Neural progenitor cell (in vitro differentiated cells): ENCODE data around the gene LRP3. TPM values are rescaled to one million over a fixed set of nuclear protein-coding genes. Genes with fewer than 3 reads are reported as not detected.

ENCODE experiments used
- DNase-seq: peaks from one replicate; pipeline ENCODE4 v3.0.0-alpha.2; 2016; ENCODE audit warnings: low spot score
- H2AFZ ChIP-seq: fragments of 200-600 bp; sonication (generic); replicated peaks from 2 replicates; pipeline ENCODE4 v1.6.1; 2016; ENCODE audit warnings: antibody characterized with exemption
- H3F3A ChIP-seq: fragments of 200-600 bp; sonication (generic); 2 replicates; pipeline ENCODE4 v1.6.1; 2016; ENCODE audit warnings: antibody characterized with exemption, low read depth
- H3K27ac ChIP-seq: fragments of 200-600 bp; sonication (generic); 2 replicates; pipeline ENCODE4 v1.5.1; 2016; ENCODE audit warnings: mild to moderate bottlenecking
- H3K27me3 ChIP-seq: fragments of 200-600 bp; sonication (generic); 2 replicates; pipeline ENCODE4 v1.6.1; 2016; ENCODE audit warnings: mild to moderate bottlenecking, moderate library complexity
- H3K36me3 ChIP-seq: fragments of 200-600 bp; sonication (generic); 2 replicates; pipeline ENCODE4 v1.5.1; 2016
- H3K4me1 ChIP-seq: fragments of 200-600 bp; sonication (generic); 2 replicates; pipeline ENCODE4 v1.6.1; 2016; ENCODE audit warnings: mixed run types
- H3K4me2 ChIP-seq: fragments of 200-600 bp; sonication (generic); 2 replicates; pipeline ENCODE4 v1.6.1; 2016
- H3K4me3 ChIP-seq: fragments of 200-600 bp; sonication (generic); 2 replicates; pipeline ENCODE4 v1.5.1; 2016
- H3K79me2 ChIP-seq: fragments of 200-600 bp; sonication (generic); 2 replicates; pipeline ENCODE4 v1.6.1; 2016; ENCODE audit warnings: low read depth
- H3K9ac ChIP-seq: fragments of 200-600 bp; sonication (generic); 2 replicates; pipeline ENCODE4 v1.6.1; 2016
- H3K9me3 ChIP-seq: fragments of 200-600 bp; sonication (generic); 2 replicates; pipeline ENCODE4 v1.5.1; 2016; ENCODE audit warnings: low read depth
- H4K20me1 ChIP-seq: fragments of 200-600 bp; sonication (generic); 2 replicates; pipeline ENCODE4 v1.6.1; 2016; ENCODE audit warnings: low read depth
- H3K27ac Mint-ChIP-seq: 3 replicates; pipeline ENCODE4 v1.8.0; 2021; ENCODE audit warnings: mixed read lengths
- H3K27me3 Mint-ChIP-seq: 2 replicates; pipeline ENCODE4 v1.8.0; 2022; ENCODE audit warnings: low read depth, mild to moderate bottlenecking, inconsistent platforms, moderate library complexity, mixed read lengths; ENCODE audit not compliant: insufficient read depth
- H3K36me3 Mint-ChIP-seq: 3 replicates; pipeline ENCODE4 v1.8.0; 2021; ENCODE audit warnings: mixed read lengths
- H3K4me1 Mint-ChIP-seq: 3 replicates; pipeline ENCODE4 v1.8.0; 2021; ENCODE audit warnings: mixed read lengths
- H3K4me3 Mint-ChIP-seq: 3 replicates; pipeline ENCODE4 v1.8.0; 2021; ENCODE audit warnings: mild to moderate bottlenecking, moderate library complexity, mixed read lengths
- H3K9me3 Mint-ChIP-seq: 3 replicates; pipeline ENCODE4 v1.8.0; 2020; ENCODE audit warnings: mixed read lengths
- EZH2 ChIP-seq: fragments of 200-600 bp; sonication (generic); IDR thresholded peaks from 2 replicates; pipeline ENCODE4 v1.6.1; 2017; ENCODE audit warnings: antibody characterized with exemption, mild to moderate bottlenecking, moderate library complexity
- EZH2phosphoT487 ChIP-seq: fragments of 200-600 bp; sonication (generic); IDR thresholded peaks from 2 replicates; pipeline ENCODE4 v1.6.1; 2017; ENCODE audit warnings: antibody characterized with exemption
- total RNA-seq: library from RNA; depleted of rRNA; stranded (reverse); fragments of >200 nt; gene quantifications from 2 replicates; pipeline ENCODE4 v1.2.3, GENCODE V29; 2015; ENCODE audit warnings: low replicate concordance
- TF ChIP-seq, protein P1 (sequence below): fragments of 200-600 bp; sonication (generic); IDR thresholded peaks from 2 replicates; pipeline ENCODE4 v1.5.1; 2017; ENCODE audit warnings: antibody characterized with exemption, mild to moderate bottlenecking

The LRP3 gene
- total RNA-seq, 1 donor from 2014 or later = 7.5 TPM

DNA sequence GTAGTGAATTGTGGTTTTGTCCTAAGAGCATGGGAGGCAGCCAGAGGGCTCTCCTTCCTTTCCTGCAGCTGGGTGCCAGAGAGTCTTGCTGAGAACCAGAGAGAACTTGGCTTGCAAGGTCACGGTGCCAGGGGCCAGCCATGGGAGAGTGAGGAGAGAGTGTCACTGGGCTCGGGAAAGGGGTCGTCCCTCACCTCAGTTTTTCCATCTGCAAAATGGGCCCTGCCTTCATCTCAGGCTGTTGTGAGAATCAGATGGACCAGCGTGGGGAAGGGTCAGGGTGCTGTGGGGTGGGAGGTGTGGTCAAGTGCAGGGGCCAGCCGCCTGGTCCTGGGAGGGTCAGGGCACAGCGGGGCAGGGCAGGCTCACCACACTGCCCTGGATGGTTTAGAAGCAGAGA is 7.3 kb downstream of the LRP3 start:
- Histone ChIP-seq H3K9me3 (no peaks in the 10 kb centered on the region), H3K36me3 (no peaks in the 10 kb centered on the region), H3K9ac (no peak overlapping the region), H3K27me3 (no peaks in the 10 kb centered on the region), H3F3A (no peaks in the 10 kb centered on the region), H3K79me2 (no peaks in the 10 kb centered on the region), H3K4me2 (no peak overlapping the region), H3K4me1 (no peaks in the 10 kb centered on the region), H3K27ac (no peak overlapping the region), H3K4me3 (no peak overlapping the region), H4K20me1 (peaks cover 17% of the 10 kb centered on the region), H2AFZ (no peak overlapping the region)
- no peak for DNase-seq
- H3K27ac Mint-ChIP-seq = no peak overlapping the region
- TF ChIP-seq EZH2phosphoT487 (no peak), EZH2 (no peak)
- TF ChIP-seq, protein P1, sequence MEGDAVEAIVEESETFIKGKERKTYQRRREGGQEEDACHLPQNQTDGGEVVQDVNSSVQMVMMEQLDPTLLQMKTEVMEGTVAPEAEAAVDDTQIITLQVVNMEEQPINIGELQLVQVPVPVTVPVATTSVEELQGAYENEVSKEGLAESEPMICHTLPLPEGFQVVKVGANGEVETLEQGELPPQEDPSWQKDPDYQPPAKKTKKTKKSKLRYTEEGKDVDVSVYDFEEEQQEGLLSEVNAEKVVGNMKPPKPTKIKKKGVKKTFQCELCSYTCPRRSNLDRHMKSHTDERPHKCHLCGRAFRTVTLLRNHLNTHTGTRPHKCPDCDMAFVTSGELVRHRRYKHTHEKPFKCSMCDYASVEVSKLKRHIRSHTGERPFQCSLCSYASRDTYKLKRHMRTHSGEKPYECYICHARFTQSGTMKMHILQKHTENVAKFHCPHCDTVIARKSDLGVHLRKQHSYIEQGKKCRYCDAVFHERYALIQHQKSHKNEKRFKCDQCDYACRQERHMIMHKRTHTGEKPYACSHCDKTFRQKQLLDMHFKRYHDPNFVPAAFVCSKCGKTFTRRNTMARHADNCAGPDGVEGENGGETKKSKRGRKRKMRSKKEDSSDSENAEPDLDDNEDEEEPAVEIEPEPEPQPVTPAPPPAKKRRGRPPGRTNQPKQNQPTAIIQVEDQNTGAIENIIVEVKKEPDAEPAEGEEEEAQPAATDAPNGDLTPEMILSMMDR = no peak
- no peaks in the 10 kb centered on the region for H3K9me3 Mint-ChIP-seq
- no peak overlapping the region for H3K4me3 Mint-ChIP-seq
- peaks cover 10% of the 10 kb centered on the region for H3K36me3 Mint-ChIP-seq
- H3K27me3 Mint-ChIP-seq = peaks cover 2% of the 10 kb centered on the region
- peaks cover 6% of the 10 kb centered on the region for H3K4me1 Mint-ChIP-seq

DNA sequence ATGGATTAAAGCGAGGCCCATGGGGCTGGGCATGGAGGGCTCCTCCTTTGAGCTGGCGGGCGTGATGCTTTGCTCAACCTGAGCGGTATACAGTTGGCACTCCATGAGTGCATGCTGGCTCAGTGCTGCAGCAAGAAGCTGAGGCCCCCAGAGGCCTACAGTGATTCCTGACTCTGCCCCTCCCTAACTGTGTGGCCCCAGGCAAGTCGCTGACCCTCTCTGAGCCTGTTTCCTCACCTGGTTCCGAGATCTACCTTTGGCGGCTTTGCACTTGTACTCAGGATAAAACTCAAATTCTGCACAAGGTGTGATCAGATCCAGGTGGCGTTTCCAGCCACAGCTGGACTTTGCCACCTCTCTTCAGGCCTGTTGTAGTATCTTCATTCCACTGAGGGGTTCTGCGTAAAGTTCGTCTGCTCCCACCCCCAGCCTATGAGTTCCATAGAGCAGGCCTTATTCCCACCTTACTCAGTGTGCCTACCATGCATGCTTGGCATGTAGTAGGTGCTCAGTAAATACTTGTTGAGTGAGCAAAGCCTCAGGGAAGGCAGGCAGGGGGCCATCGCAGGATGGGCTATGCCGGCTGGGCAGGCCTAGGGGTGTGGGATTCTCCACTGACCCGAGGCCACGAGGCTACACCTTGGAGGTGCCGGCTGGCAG is 7.9 kb downstream of the LRP3 start:
- no peaks in the 10 kb centered on the region for H3F3A ChIP-seq
- H3K27ac ChIP-seq = no peak overlapping the region
- no peaks in the 10 kb centered on the region for H3K4me1 ChIP-seq
- H3K4me3 ChIP-seq = no peak overlapping the region
- Mint-ChIP-seq H3K36me3 (peaks cover 8% of the 10 kb centered on the region), H3K4me3 (no peak overlapping the region), H3K27ac (no peak overlapping the region), H3K4me1 (peaks cover 3% of the 10 kb centered on the region), H3K9me3 (no peaks in the 10 kb centered on the region), H3K27me3 (peaks cover 2% of the 10 kb centered on the region)
- H3K36me3 ChIP-seq = no peaks in the 10 kb centered on the region
- H2AFZ ChIP-seq = no peak overlapping the region
- TF ChIP-seq EZH2 (no peak), EZH2phosphoT487 (no peak)
- TF ChIP-seq, protein P1 = no peak
- H4K20me1 ChIP-seq = peaks cover 11% of the 10 kb centered on the region
- no peaks in the 10 kb centered on the region for H3K9me3 ChIP-seq
- no peak for DNase-seq
- no peak overlapping the region for H3K9ac ChIP-seq
- no peaks in the 10 kb centered on the region for H3K27me3 ChIP-seq
- no peaks in the 10 kb centered on the region for H3K79me2 ChIP-seq
- no peak overlapping the region for H3K4me2 ChIP-seq

DNA sequence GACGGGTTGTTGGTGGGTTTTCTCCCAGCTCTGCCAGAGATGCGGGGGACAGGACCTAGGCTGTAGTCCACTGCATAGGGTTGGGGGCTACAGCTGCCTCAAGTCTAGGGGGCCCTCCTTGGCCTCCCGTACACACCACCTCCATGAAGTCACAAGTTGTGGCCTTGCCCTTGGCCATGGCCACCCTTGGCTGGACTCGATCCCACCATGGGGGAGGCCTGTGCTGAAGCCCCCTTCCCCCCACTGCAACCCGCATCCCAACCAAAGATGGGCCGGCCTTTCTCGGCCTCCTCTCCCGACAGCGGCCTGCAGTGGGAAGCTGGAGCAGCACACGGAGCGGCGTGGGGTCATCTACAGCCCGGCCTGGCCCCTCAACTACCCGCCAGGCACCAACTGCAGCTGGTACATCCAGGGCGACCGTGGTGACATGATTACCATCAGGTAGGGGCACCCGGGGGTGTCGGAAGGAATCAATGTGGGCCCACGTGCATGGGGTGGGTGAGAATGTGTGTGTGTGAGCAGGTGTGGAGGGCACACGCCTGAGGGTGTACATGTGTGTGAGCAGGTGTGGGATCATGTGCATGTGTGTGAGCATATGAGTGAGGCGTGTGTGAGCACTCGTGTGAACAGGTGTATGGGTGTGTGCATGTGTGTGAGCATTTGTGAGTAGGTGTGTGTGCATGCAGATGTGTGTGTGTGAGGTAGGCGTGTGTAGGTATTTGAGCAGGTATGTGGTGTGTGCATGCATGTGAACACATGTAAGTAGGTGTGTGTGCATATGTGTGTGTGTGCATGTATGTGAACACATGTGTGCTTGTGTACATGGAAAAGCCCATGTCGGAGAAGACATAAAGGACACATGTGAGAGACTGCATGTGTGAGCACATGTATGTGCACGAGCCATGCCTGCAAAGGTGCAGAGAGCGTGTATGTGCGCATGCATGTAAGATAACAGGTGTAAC is 8.7 kb downstream of the LRP3 start:
- no peak overlapping the region for H3K27ac Mint-ChIP-seq
- no peaks in the 10 kb centered on the region for H3K4me1 Mint-ChIP-seq
- no peaks in the 10 kb centered on the region for H3K9me3 ChIP-seq
- H3K79me2 ChIP-seq = no peaks in the 10 kb centered on the region
- H3K27me3 ChIP-seq = no peaks in the 10 kb centered on the region
- no peak for DNase-seq
- peaks cover 6% of the 10 kb centered on the region for H3K36me3 Mint-ChIP-seq
- no peak overlapping the region for H3K9ac ChIP-seq
- H4K20me1 ChIP-seq = peaks cover 10% of the 10 kb centered on the region
- TF ChIP-seq EZH2phosphoT487 = no peak
- TF ChIP-seq EZH2 = no peak
- TF ChIP-seq, protein P1 = no peak
- no peak overlapping the region for H3K4me3 ChIP-seq
- no peak overlapping the region for H3K27ac ChIP-seq
- H3K4me3 Mint-ChIP-seq = no peak overlapping the region
- H2AFZ ChIP-seq = no peak overlapping the region
- no peaks in the 10 kb centered on the region for H3F3A ChIP-seq
- H3K36me3 ChIP-seq = no peaks in the 10 kb centered on the region
- H3K9me3 Mint-ChIP-seq = no peaks in the 10 kb centered on the region
- H3K4me2 ChIP-seq = no peak overlapping the region
- no peaks in the 10 kb centered on the region for H3K27me3 Mint-ChIP-seq
- H3K4me1 ChIP-seq = no peaks in the 10 kb centered on the region
